ENCODE data around the gene KRT10. TPM values are rescaled to one million over a fixed set of nuclear protein-coding genes. Genes with fewer than 3 reads are reported as not detected.

Gene KRT10
- total and polyA plus RNA-seq, 2 experiments from 2014 or later: 9.6 to 123 TPM

- TF ChIP-seq JUNB (IDR thresholded peaks at IDR 0.05; ENCODE audit: unreplicated experiment): no peak
- TF ChIP-seq CTCF (conservative IDR thresholded peaks at IDR 0.05; ENCODE audit: low read depth in 2 of 2): no peak
- TF ChIP-seq, protein P1, sequence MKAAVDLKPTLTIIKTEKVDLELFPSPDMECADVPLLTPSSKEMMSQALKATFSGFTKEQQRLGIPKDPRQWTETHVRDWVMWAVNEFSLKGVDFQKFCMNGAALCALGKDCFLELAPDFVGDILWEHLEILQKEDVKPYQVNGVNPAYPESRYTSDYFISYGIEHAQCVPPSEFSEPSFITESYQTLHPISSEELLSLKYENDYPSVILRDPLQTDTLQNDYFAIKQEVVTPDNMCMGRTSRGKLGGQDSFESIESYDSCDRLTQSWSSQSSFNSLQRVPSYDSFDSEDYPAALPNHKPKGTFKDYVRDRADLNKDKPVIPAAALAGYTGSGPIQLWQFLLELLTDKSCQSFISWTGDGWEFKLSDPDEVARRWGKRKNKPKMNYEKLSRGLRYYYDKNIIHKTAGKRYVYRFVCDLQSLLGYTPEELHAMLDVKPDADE (IDR thresholded peaks at IDR 0.05): no peak
Measured at GRCh38 chr17:40846515-40847144, 24.2 kb upstream of the KRT10 start (continued).

GRCh38 chr17:40844671-40845107, 22.3 kb upstream of the KRT10 start:
- no peaks in the 10 kb centered on the region for H3K36me3 Mint-ChIP-seq (ENCODE audit: low read depth)
- H3K27me3 Mint-ChIP-seq (ENCODE audit: insufficient read depth, low read depth, poor library complexity): peaks cover 5% of the 10 kb centered on the region
- TF ChIP-seq POLR2AphosphoS5 (IDR thresholded peaks at IDR 0.05; ENCODE audit: low read depth) (no peak), STAT1 (IDR thresholded peaks at IDR 0.05; ENCODE audit: unreplicated experiment) (no peak), CTCF (conservative IDR thresholded peaks at IDR 0.05; ENCODE audit: low read depth in 2 of 2) (no peak), REST (IDR thresholded peaks at IDR 0.05; ENCODE audit: unreplicated experiment) (no peak), EZH2 (IDR thresholded peaks at IDR 0.05; ENCODE audit: low read depth, unreplicated experiment) (no peak), EZH2phosphoT487 (IDR thresholded peaks at IDR 0.05; ENCODE audit: unreplicated experiment) (no peak), JUNB (IDR thresholded peaks at IDR 0.05; ENCODE audit: unreplicated experiment) (no peak), NANOG (IDR thresholded peaks at IDR 0.05; ENCODE audit: borderline replicate concordance) (no peak), CREB1 (CRISPR knock-in tag; IDR thresholded peaks at IDR 0.05; ENCODE audit: low read depth) (no peak)

More at GRCh38 chr17:40844671-40845107, 22.3 kb upstream of the KRT10 start:
- Histone ChIP-seq H2AFZ (no peak overlapping the region), H3F3A (replicated peaks; ENCODE audit: low read depth) (no peaks in the 10 kb centered on the region), H3K4me3 (no peak overlapping the region), H3K27ac (ENCODE audit: low read depth) (no peak overlapping the region), H3K27me3 (ENCODE audit: insufficient read depth) (peaks cover 15% of the 10 kb centered on the region), H4K20me1 (replicated peaks; ENCODE audit: insufficient read depth) (no peaks in the 10 kb centered on the region), H3K36me3 (ENCODE audit: insufficient read depth) (no peaks in the 10 kb centered on the region), H3K79me2 (replicated peaks; ENCODE audit: insufficient read depth) (no peaks in the 10 kb centered on the region), H3K4me2 (no peak overlapping the region), H3K4me1 (ENCODE audit: insufficient read depth) (no peaks in the 10 kb centered on the region), H3K9me2 (ENCODE audit: insufficient read depth) (no peaks in the 10 kb centered on the region)
- ATAC-seq (no peak), DNase-seq (ENCODE audit: low spot score) (no peak)
- H3K27ac Mint-ChIP-seq: no peak overlapping the region
- H3K4me3 Mint-ChIP-seq: no peak overlapping the region
- H3K4me1 Mint-ChIP-seq: peaks cover 3% of the 10 kb centered on the region; the same call in 1 of the 3 replicates
- no peaks in the 10 kb centered on the region for H3K9me3 Mint-ChIP-seq
